ENCODE measurements around the gene APOA4.

APOA4 gene

DNA sequence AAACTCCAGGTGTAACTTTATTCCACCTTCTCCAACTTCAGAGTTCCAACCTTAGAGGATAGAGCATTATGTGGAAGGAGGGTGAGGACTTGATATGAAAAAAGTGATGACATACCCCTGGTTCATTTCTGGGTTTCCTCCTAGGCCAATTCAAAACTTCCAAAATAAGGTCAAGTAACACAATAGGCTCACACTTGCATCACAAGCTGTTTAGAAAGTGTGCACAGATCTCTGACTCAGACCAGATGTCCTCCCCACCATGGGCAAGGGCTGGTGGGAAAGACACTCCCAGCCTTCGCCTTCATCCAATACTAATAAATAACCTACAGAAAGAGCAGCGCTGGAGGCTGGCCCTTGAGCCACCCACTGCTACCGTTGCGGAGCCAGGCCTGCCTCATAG, 44.5 kb downstream of the APOA4 start:
- Histone ChIP-seq H3K9ac (ENCODE audit: low read depth, low read length) (no peak overlapping the region), H3K9me3 (ENCODE audit: control insufficient read depth, insufficient read depth, low read length) (no peaks in the 10 kb centered on the region), H3K4me1 (ENCODE audit: control insufficient read depth, insufficient read depth, low read length) (peaks cover 2% of the 10 kb centered on the region), H3K36me3 (ENCODE audit: control insufficient read depth, insufficient read depth, low read length) (peaks cover 39% of the 10 kb centered on the region), H3K27me3 (ENCODE audit: control insufficient read depth, insufficient read depth, low read length) (no peaks in the 10 kb centered on the region), H3K4me3 (ENCODE audit: low read depth, low read length) (no peak overlapping the region)

DNA sequence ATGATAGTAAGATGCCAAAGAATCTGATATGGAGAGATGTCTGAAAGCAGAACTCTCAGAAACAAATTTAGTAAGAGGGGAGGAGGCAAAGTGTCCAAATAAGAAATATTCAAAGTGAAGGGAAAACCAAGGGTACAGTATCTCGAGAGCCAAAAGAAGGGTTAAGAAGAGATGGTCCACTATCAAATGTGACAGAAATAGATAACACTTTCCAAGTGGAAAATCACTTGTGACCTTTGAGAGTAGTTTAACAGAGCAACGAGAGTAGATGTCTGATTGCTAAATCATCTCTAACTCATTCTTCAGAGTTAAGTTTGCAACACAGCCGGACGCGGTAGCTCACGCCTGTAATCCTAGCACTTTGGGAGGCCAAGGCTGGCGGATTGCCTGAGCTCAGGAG, 46.0 kb downstream of the APOA4 start:
- H3K27me3 ChIP-seq (ENCODE audit: control insufficient read depth, insufficient read depth, low read length): no peaks in the 10 kb centered on the region
- H3K9me3 ChIP-seq (ENCODE audit: control insufficient read depth, insufficient read depth, low read length): no peaks in the 10 kb centered on the region
- peaks cover 27% of the 10 kb centered on the region for H3K36me3 ChIP-seq (ENCODE audit: control insufficient read depth, insufficient read depth, low read length)
- H3K9ac ChIP-seq (ENCODE audit: low read depth, low read length): no peak overlapping the region
- no peak overlapping the region for H3K4me3 ChIP-seq (ENCODE audit: low read depth, low read length)
- peaks cover 2% of the 10 kb centered on the region for H3K4me1 ChIP-seq (ENCODE audit: control insufficient read depth, insufficient read depth, low read length)

GRCh38 chr11:116776522-116776984, 46.6 kb downstream of the APOA4 start:
- Histone ChIP-seq H3K4me3 (ENCODE audit: low read depth, low read length) (no peak overlapping the region), H3K27me3 (ENCODE audit: control insufficient read depth, insufficient read depth, low read length) (no peaks in the 10 kb centered on the region), H3K9ac (ENCODE audit: low read depth, low read length) (no peak overlapping the region), H3K9me3 (ENCODE audit: control insufficient read depth, insufficient read depth, low read length) (no peaks in the 10 kb centered on the region), H3K4me1 (ENCODE audit: control insufficient read depth, insufficient read depth, low read length) (peaks cover 6% of the 10 kb centered on the region), H3K36me3 (ENCODE audit: control insufficient read depth, insufficient read depth, low read length) (peaks cover 24% of the 10 kb centered on the region)

GRCh38 chr11:116775975-116776374, 47.1 kb downstream of the APOA4 start:
- Histone ChIP-seq H3K27me3 (ENCODE audit: control insufficient read depth, insufficient read depth, low read length) (no peaks in the 10 kb centered on the region), H3K36me3 (ENCODE audit: control insufficient read depth, insufficient read depth, low read length) (peaks cover 24% of the 10 kb centered on the region), H3K9me3 (ENCODE audit: control insufficient read depth, insufficient read depth, low read length) (no peaks in the 10 kb centered on the region), H3K4me1 (ENCODE audit: control insufficient read depth, insufficient read depth, low read length) (peaks cover 8% of the 10 kb centered on the region), H3K4me3 (ENCODE audit: low read depth, low read length) (no peak overlapping the region), H3K9ac (ENCODE audit: low read depth, low read length) (no peak overlapping the region)

DNA sequence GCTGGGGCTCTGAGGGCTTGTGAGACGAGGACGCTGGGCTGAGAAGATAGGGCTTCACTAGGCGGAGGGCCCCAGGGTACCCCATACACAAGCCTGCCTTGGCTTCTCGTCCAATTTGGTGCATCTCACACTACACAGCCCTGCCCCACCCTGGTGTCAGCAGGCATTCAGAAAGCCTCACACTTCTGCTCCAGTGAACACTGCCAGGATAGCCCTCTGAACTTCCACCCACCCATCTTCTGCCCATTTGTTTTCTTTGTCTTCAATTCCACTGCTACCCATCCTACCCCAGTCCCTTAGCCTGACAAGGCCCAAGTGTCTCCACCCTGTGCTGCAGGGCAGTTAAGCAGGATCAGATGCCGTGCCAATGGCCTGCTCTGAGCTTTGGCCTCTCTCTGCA, 48.4 kb downstream of the APOA4 start:
- Histone ChIP-seq H3K27me3 (ENCODE audit: control insufficient read depth, insufficient read depth, low read length) (no peaks in the 10 kb centered on the region), H3K4me3 (ENCODE audit: low read depth, low read length) (no peak overlapping the region), H3K9ac (ENCODE audit: low read depth, low read length) (no peak overlapping the region), H3K9me3 (ENCODE audit: control insufficient read depth, insufficient read depth, low read length) (no peaks in the 10 kb centered on the region), H3K4me1 (ENCODE audit: control insufficient read depth, insufficient read depth, low read length) (peaks cover 8% of the 10 kb centered on the region), H3K36me3 (ENCODE audit: control insufficient read depth, insufficient read depth, low read length) (peaks cover 19% of the 10 kb centered on the region)

DNA sequence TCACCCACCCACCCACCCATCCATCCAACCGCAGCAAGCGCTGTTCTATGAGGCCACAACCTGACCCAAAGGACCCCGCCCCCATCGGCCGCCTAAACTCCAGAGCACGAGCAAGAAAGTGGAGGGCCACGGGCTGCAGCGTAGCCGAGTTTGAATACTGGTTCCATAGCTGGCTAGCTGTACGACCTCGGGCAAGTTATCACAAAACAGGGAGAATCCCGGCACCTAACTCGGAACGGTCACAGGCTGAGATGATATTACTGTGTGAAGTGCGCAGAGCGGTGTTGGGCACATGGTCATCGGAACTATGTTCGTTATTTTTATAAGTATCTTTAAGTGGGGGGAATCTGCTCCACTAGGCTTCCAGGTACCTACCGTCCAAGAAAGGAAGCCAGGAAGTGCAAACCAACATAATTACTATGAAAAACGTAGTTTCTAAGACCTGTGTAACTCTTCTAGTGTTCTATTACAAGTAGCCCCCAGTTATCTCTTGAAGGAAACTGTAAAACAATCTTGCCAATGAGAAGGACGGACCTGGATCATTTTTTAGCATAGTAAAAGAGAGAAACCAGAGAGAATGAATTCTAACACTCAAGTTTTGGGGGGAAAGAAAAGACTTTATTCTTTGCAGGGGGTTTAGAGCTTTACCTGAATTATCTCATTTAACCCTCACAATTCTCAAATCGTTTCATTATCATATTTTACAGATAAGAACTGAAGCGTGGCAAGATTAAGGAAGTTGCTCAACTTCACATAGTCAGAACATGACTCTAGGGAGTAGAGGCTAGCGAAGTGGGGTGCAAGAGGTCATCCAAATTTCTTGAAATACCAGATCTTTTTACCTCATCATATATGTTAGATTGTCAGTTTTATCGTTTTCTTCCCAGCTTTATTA, 49.7 kb downstream of the APOA4 start:
- H3K4me1 ChIP-seq (ENCODE audit: control insufficient read depth, insufficient read depth, low read length): peaks cover 8% of the 10 kb centered on the region
- no peaks in the 10 kb centered on the region for H3K9me3 ChIP-seq (ENCODE audit: control insufficient read depth, insufficient read depth, low read length)
- H3K36me3 ChIP-seq (ENCODE audit: control insufficient read depth, insufficient read depth, low read length): peaks cover 8% of the 10 kb centered on the region
- no peaks in the 10 kb centered on the region for H3K27me3 ChIP-seq (ENCODE audit: control insufficient read depth, insufficient read depth, low read length)
- peak overlapping the region; percentile 77 for H3K4me3 ChIP-seq (ENCODE audit: low read depth, low read length)
- H3K9ac ChIP-seq (ENCODE audit: low read depth, low read length): peak overlapping the region; percentile 14

- peaks cover 8% of the 10 kb centered on the region for H3K4me1 ChIP-seq (ENCODE audit: control insufficient read depth, insufficient read depth, low read length)
- no peaks in the 10 kb centered on the region for H3K9me3 ChIP-seq (ENCODE audit: control insufficient read depth, insufficient read depth, low read length)
- H3K4me3 ChIP-seq (ENCODE audit: low read depth, low read length): peak within 1 kb of the TSS; percentile 77
- peaks cover 5% of the 10 kb centered on the region for H3K36me3 ChIP-seq (ENCODE audit: control insufficient read depth, insufficient read depth, low read length)
- no peaks in the 10 kb centered on the region for H3K27me3 ChIP-seq (ENCODE audit: control insufficient read depth, insufficient read depth, low read length)
- peak within 1 kb of the TSS; percentile 71 for H3K9ac ChIP-seq (ENCODE audit: low read depth, low read length)
Observed at GRCh38 chr11:116772443-116773202, 50.5 kb downstream of the APOA4 start, which contains the start of gene BUD13. BUD13 (minus strand) TSS chr11:116772987; CDS start chr11:116772964, 23 bp downstream.

DNA sequence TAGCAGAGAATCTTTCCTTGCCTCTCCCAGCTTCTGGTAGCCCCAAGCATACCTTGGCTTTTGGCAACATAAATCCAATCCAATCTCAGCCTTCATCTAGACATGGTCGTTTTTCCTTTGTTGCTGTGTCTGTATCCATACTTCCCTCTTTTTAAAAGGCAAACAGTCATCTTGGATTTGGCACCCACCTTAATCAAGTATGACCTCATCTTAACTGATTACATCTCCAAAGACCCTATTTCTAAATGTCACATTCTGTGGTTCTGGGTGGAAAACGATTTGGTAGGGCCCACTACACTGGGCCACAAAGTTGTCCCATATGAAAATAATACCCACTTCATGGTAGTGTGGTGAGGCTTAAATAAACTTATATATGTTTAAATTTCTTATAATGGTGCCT, 51.2 kb downstream of the APOA4 start:
- no peaks in the 10 kb centered on the region for H3K9me3 ChIP-seq (ENCODE audit: control insufficient read depth, insufficient read depth, low read length)
- H3K27me3 ChIP-seq (ENCODE audit: control insufficient read depth, insufficient read depth, low read length): no peaks in the 10 kb centered on the region
- H3K4me1 ChIP-seq (ENCODE audit: control insufficient read depth, insufficient read depth, low read length): peaks cover 8% of the 10 kb centered on the region
- H3K36me3 ChIP-seq (ENCODE audit: control insufficient read depth, insufficient read depth, low read length): peaks cover 5% of the 10 kb centered on the region
- peak overlapping the region; percentile 71 for H3K9ac ChIP-seq (ENCODE audit: low read depth, low read length)
- H3K4me3 ChIP-seq (ENCODE audit: low read depth, low read length): peak overlapping the region; percentile 77
